Activated T-cell treated with anti-CD3 and anti-CD28 coated beads, Interleukin-2, amount 50 U/mL, for 1 hour (primary cell): ENCODE results near the gene NES.

Experiments used
- DNase-seq: peaks from one replicate; pipeline ENCODE4 v3.0.0-alpha.2; 2020

The NES gene

DNA sequence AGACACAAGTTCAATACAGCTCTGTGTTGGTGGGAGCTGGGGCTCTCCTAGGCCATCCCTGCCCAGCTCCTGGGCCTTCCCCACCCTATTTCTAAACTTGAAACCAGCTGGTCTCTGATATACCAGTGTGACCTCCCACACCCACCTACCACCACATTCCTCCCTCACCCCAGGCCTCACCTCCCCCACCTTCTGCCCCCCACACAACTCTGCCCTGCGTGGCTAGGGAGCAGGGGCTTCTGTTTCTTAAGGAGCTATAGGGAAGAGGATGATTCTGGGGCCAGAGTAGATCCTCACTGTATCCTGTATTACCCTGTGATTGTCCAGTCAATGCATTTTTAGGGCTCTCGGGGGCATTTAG is 16.5 kb downstream of the NES start:
- DNase-seq = no peak

- peak; percentile 90 for DNase-seq
These were observed 17.0 kb downstream of the NES start for GRCh38 chr1:156659988-156660751.

DNA sequence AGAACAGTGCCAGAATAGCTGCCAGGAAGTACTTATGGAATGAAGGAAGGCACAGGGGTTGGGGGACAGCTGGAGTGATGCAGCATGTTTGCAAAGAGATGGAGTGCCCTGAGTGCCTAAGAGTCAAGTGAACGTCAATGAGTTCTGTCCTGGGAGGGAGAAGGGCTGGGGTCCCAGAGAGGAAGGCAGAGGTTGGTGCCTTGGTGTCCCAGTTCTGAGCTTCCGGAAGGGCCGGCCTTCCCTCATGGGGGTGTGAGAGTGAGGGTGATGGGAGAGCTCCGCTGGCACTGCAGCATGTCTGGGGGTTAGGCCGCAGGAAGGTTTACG is 17.6 kb downstream of the NES start:
- no peak for DNase-seq

GRCh38 chr1:156658945-156659574 is 18.1 kb downstream of the NES start:
- no peak for DNase-seq

DNA sequence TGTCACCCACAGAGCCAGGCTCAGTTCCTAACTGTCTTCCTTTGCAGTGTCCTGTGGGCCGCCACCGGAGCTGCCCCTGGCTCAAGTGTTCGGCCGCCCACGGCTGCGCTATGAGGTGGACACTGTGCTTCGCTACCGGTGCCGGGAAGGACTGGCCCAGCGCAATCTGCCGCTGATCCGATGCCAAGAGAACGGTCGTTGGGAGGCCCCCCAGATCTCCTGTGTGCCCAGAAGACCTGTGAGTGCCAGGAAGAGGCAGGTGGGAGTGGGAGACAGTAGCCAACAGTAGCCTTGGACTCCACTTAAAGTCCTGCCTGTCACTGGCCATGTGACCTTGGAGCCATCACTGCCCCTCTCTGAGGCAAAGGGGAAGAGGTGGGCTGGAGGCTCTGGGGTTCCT is 18.7 kb downstream of the NES start:
- no peak for DNase-seq

GRCh38 chr1:156657741-156658319 is 19.4 kb downstream of the NES start:
- DNase-seq = no peak

- peak; percentile 86 for DNase-seq
These were observed 20.1 kb downstream of the NES start for GRCh38 chr1:156656806-156657740.

DNA sequence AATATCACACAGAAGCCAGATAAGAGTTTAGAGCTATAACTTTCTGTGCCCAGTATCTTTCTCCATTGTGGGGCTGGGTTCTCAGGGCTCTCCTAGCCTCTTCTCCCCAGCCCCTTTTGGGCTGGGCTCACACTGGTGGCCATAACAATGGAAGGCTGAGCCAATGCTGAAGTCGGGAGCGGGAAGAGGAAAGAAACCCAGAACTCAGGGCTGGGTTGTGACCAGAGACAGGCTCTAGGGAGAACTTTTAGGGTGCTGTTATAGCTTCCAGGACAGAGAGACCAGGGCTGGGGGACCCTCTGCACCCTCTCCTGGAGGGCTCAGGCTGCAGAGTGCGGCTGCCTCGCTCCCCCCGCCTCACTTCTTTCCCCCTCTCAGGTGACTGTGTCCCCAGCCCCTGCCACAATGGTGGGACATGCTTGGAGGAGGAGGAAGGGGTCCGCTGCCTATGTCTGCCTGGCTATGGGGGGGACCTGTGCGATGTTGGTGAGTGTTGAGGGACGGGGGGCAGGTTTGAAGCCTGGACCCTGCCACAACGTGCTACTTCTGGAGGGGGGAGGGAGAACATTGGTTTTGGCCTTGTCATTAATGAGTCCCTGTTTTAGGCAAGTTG is 21.2 kb downstream of the NES start:
- no peak for DNase-seq

DNA sequence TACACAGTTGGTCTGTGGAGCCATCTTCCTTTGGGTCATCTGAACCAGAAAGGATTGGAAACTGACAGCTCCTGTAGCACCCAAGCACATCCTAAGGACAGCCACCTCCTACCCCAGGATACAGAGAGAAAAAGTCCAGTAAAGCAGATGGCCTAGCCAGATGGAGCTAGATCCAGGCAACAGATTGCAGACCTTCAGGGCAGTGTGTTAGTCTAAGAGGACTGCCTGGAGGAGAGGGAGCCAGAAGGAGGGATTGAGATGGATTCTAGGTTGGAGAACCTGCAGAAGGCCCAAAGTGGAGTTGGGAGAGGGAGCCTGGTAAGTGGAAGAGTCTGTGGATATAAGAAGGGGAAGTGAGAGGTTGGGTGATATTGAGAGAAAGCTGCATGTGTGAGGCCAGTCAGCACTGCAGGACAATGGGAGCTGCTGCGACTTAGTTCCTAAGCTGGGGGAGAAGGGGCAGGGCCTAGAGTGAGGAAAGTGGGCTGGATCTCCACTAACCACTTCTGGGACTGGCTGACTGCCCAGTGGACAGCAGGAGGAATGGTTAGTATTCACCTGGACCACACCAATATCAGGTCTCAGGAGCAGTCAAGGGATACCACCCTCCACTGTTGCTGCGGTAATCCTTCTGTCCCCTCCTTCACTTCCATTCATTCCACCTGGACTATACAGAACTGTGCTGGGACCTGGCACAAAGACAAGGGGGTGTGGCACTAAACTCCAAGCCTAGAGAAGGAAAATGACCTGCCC is 21.9 kb downstream of the NES start:
- DNase-seq = no peak

DNA sequence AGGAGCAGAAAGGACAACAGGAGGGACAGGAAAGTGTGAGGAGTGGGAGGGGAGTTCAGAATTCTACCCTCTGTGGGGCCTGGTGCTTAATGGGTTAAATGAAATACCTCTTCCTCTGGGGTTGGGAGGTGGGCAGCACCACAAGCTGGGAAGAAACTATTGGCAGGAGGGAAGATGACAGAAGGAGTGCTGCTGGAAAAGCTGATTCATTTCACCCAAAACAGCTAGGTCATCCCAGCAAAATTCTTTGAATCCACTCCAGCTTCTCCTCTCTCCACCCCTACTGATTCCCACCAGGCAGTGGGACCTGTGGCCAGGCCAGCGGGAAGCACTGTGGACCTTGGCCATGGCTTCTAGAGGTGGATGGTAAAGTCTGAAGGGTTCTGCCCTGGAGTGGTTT is 22.5 kb downstream of the NES start:
- no peak for DNase-seq

DNA sequence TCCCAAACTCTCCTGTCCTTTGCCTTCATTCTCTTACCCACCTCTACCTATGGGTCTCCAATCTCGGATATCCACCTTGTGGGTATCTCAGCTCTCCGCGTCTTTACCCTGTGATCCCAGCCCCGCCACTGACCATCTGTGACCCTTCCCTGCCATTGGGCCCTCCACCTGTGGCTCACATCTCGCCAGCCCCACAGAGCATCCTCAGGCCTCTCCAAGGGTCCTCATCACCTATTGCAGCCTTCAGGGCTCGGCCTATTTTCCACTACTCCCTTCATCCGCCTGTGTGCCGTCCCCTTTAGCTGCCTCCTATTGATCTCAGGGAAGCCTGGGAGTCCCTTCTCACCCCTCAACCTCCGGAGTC is 24.2 kb downstream of the NES start:
- DNase-seq = no peak

- no peak for DNase-seq
These were observed 24.8 kb downstream of the NES start for GRCh38 chr1:156652131-156652991.

- no peak for DNase-seq
These were observed 28.3 kb downstream of the NES start for GRCh38 chr1:156648951-156649350.

- DNase-seq = no peak
These were observed 28.7 kb downstream of the NES start for GRCh38 chr1:156648496-156648895.

DNA sequence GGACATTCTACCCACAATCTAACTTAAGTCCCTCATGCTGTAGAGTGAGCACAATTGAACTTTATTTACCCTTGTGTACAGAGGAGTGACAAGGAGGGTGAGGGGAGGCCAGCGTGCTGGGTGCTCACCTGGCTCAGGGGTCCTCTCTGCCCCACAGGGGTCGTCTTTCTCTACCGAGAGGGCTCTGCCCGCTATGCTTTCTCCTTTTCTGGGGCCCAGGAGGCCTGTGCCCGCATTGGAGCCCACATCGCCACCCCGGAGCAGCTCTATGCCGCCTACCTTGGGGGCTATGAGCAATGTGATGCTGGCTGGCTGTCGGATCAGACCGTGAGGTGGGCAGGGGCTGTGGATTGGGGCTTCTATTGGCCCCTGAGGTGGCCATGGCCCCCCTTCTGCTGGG is 29.9 kb downstream of the NES start:
- no peak for DNase-seq

- DNase-seq = no peak
These were observed 30.4 kb downstream of the NES start for GRCh38 chr1:156646738-156647211.

- DNase-seq = no peak
These were observed 31.5 kb downstream of the NES start for GRCh38 chr1:156645666-156646065.

GRCh38 chr1:156645056-156645455 is 32.2 kb downstream of the NES start:
- DNase-seq = no peak

- DNase-seq = no peak
These were observed 32.6 kb downstream of the NES start for GRCh38 chr1:156644640-156645039.

DNA sequence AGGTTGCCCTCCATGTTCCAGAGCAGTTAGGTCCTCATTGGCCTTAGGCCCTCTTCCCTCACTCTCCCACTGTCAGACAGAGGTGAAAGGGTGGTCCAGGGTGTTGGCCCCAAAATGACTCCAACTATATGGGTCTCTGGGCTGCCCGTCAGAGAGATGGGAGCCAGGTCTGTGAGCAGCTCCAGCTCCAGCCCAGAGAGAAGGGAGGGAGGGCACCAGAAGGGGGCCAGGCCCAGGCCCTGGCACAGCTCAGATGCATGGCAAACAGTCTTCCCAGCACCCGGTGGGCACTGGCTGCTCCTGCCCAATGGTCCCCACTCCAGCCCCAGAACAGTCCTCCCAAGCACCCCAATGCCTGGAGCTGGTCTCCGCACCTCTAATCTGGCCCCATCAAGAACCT is 33.1 kb downstream of the NES start:
- no peak for DNase-seq

GRCh38 chr1:156643778-156644092 is 33.5 kb downstream of the NES start:
- DNase-seq = no peak
